GM19463 (cell line): ENCODE results near the gene NTSR1.
"Not testable (repeated sequence)": the region's sequence is repeated elsewhere in the genome, so short reads cannot be mapped to it uniquely, and the experiment has no call there.

Experiments
- ATAC-seq: cut with Tn5 transposase; IDR thresholded peaks from one replicate; pipeline ENCODE4 v1.9.1; 2021; ENCODE audit warnings: mild to moderate bottlenecking, moderate library complexity; ENCODE audit not compliant: unreplicated experiment

NTSR1 gene

DNA sequence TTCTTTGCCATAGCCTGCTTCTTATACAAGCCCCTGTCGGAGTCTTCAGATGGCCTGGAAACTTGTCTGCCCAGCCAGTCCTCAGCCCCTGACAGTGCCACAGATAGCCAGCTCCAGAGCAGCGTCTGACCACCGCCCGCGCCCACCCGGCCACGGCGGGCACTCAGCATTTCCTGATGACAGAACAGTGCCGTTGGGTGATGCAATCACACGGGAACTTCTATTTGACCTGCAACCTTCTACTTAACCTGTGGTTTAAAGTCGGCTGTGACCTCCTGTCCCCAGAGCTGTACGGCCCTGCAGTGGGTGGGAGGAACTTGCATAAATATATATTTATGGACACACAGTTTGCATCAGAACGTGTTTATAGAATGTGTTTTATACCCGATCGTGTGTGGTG, 36.9 kb upstream of the NTSR1 start:
- no peak for ATAC-seq

DNA sequence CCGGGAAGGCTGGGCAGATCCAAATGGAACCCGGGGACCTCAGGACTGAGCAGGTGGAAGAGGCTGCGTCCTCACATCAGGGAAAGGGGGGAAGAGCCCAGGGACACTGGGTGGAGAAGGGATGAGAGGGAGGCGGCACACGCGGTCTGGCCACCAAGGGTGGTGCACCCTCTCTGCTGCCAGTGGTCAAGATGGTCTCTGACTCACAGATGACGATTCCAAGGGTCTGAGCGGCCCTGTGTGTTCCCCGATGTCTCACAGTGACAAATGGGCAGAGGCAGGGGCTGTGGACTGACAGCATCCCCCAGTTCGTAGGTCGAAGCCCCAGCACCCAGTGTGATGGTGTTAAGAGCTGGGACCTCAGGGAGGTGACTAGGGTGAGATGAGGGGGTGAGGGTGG, 34.3 kb upstream of the NTSR1 start:
- ATAC-seq = no peak

DNA sequence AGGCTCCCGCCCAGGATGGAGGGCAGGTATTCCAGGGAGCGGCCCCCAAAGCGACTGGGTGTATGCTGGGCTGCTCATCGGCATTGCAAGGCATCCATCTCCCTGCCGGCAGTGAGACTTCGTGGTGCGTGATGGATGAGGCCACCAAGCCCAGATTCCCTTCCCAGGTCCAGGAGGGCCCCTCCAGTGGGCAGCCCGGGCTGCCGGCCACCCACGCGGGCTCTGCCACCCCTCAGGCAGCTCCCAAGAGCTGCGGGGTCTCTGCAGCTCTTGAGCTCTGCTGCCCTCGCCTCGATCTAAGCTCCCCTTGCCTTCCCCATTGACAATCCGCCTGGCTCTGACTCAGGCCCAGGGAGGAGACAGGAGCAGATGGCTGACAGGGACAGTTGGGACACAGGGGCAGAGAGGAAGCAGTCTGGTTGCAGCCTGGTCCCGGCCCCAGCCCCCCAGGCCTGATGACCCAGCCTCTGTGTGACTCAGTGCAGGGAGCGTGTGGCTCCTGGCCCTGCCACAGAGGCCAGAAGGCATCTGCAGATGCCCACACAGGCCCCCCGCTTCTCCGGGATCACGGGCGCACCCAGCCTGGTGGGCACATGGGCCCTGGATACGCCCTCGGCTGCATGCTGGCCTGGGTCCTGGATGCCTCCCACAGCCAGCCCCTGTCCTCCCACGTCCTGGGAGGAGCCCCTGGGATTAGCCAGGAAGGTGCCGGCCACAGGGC, 33.3 kb upstream of the NTSR1 start:
- no peak for ATAC-seq

GRCh38 chr20:62675877-62676260, 32.8 kb upstream of the NTSR1 start:
- no peak for ATAC-seq

GRCh38 chr20:62676976-62677375, 31.7 kb upstream of the NTSR1 start:
- no peak for ATAC-seq

DNA sequence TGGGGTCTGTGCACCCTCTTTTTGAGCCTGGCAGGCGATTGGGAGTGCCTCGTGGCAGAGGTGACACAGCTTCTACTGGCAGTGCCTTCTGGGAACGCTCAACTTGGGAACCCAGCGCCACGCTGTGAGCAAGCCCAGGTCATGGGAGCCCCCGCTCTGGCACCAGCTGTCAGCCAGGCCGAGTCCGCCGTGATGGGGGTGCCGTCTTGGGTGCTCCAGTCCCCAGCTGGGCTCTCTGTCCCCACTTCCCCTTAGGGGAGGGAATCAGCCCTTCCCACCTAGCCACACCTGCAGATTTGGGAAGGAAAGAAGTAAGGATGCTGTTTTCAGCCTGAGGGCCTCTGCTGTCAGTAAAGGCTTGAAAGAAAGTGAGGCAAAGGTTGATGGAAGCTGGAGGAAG, 31.0 kb upstream of the NTSR1 start:
- no peak for ATAC-seq

GRCh38 chr20:62678553-62678952, 30.1 kb upstream of the NTSR1 start:
- ATAC-seq = no peak

DNA sequence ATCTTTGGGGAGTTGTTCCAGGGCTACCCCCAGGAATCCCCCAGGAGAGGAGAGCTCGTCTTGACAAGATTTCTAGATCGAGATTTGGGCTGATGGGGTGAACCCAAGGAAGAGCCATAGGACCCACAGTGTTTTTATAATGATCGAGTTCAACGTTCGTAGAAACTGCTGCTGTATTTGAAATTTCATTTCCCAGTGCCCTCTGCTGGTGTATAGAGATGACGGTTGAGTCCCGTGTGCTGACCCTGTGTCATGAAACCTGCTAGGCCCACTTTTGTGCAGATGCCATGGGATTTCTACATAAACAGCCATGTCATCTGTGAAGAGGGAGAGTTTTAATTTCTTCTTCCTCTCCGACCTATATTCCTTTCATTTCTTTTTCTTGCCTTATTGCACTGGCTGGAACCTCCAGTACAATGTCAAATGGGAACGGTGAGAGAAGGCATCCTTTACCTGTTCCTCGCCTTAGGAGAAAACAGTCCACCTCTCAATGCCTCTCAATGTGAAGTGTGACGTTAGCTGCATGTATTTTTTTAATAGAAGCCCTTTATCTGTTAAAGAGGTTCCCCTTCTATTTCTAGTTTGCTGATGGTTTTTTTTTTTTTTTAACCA, 28.6 kb upstream of the NTSR1 start:
- no peak for ATAC-seq

GRCh38 chr20:62682912-62683517, 25.6 kb upstream of the NTSR1 start:
- no peak for ATAC-seq

DNA sequence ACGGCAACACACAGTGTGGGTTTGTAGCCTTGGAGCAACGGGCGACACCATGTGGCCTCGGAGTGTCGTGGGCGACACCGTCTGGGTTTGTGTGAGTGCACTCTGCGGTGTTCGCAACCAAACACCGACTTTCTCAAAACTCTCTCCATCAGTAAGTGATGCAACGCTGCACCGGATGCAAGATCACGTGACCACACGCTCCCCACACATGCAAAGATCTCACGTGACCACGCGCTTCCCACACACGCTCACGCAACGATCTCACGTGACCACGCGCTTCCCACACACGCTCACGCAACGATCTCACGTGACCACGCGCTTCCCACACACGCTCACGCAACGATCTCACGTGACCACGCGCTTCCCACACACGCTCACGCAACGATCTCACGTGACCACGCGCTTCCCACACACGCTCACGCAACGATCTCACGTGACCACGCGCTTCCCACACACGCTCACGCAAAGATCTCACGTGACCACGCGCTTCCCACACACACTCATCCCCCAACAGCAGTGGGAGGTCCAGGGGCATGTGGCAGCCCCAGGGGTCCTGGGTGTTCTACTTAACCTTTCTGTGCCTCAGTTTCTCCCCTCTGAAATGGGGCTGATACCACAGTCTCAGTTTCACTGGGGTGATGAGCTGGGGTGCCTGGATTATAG, 24.8 kb upstream of the NTSR1 start:
- not testable (repeated sequence) for ATAC-seq

- ATAC-seq = no peak
Observed at GRCh38 chr20:62684981-62685380, 23.7 kb upstream of the NTSR1 start.

GRCh38 chr20:62685781-62686555, 22.7 kb upstream of the NTSR1 start:
- no peak for ATAC-seq

- no peak for ATAC-seq
Observed at GRCh38 chr20:62686869-62687830, 21.5 kb upstream of the NTSR1 start.

DNA sequence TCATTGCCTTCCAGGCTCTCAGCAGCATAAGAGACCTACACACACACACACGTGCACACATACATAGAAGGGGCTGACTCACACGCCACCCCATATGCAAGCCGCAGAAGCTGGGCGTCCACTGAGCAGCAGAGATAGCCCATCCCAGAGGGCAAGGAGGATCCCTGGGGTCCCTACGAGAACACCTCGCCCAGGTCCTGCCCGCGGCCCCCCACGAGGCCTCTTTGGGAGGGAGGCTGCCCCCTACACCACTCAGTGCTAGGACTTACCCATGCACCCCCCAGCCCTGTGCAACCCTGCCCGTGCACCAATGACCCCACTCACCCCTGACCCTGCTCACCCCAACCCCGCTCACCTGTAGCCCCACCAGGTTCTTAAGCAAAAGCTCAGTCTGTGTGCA, 20.6 kb upstream of the NTSR1 start:
- ATAC-seq = no peak

DNA sequence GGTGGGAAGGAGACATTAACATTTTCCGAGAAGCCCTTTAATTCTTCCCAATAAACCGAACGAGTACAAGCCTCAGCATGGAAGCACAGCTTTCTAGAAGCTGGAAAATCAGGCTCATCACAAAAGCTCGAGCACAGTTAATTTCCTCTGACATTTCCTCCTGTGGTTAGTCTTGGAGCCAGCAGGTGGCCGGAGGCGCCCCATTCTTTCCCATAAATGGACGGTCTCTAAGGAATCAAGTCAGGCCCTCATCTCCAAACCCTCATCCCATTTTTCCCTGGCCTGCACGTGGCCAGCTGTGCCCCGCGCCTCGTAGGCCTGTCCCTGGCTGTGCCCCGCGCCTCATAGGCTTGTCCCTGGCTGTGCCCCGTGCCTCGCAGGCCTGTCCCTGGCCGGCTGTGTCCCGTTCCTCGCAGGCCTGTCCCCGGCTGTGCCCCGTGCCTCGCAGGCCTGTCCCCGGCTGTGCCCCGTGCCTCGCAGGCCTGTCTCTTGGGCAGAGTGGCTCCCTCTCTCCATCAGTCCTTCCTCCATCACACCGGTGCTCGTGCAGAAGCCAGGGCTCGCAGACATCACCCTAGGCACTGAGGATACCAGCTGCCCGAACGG, 19.7 kb upstream of the NTSR1 start:
- ATAC-seq = no peak

DNA sequence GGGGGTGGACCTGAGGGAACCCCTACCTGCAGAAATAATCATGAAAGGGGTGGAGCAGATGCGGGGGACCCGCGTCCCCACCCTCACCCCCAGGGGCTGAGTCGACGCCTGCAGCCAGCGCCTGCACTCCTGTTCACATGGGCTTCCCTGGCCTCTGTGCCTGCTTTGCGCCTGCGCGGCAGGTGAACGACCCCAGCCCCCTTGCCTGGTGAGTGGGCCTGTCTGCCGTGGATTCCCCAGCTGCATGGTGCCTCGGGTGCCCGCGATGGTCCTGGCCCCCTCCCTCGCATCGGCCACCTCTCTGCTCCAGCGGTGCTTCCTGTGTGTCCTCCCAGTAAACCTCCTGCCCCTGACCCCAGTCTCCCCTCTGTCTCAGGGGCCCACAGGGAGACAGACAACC, 18.8 kb upstream of the NTSR1 start:
- ATAC-seq = no peak

GRCh38 chr20:62690261-62690820, 18.3 kb upstream of the NTSR1 start:
- no peak for ATAC-seq

DNA sequence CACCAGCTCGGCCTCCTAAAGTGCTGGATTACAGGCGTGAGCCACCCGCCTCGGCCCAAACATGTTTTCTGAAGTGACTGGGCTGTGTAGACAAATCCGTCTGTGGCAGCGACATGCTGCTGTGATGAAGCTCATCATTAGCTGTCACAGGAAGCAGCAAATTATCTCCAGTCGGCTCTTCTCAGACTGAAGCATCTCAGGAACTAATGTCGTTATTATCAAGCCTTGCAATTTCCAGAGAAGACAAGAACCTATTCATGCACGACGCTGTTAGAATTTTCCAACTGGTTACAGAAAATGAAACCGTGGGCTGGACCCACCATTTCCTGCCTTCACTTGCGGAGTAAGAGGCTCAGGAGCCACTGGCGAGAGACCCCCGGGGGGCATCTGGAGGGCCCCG, 17.1 kb upstream of the NTSR1 start:
- no peak for ATAC-seq

GRCh38 chr20:62692176-62692575, 16.5 kb upstream of the NTSR1 start:
- ATAC-seq = no peak
